Adipocyte (in vitro differentiated cells): ENCODE measurements around the gene CELF1.

Experiments used
- DNase-seq: peaks from one replicate; pipeline ENCODE4 v3.0.0-alpha.2; 2015; ENCODE audit warnings: low read depth
- H3K27me3 ChIP-seq: replicated peaks from 2 replicates; pipeline ENCODE4 v1.7.0; 2013; ENCODE audit warnings: mild to moderate bottlenecking, low read length, moderate library complexity; ENCODE audit not compliant: control insufficient read depth, insufficient read depth
- H3K36me3 ChIP-seq: 2 replicates; pipeline ENCODE4 v1.7.0; 2013; ENCODE audit warnings: low read length, mild to moderate bottlenecking, moderate library complexity; ENCODE audit not compliant: control insufficient read depth, insufficient read depth, severe bottlenecking
- H3K4me1 ChIP-seq: 2 replicates; pipeline ENCODE4 v1.7.0; 2013; ENCODE audit warnings: mild to moderate bottlenecking, low read length, moderate library complexity; ENCODE audit not compliant: control insufficient read depth, insufficient read depth
- H3K4me3 ChIP-seq: 2 replicates; pipeline ENCODE4 v1.7.0; 2013; ENCODE audit warnings: mild to moderate bottlenecking, low read length, moderate library complexity
- H3K9ac ChIP-seq: 2 replicates; pipeline ENCODE4 v1.7.0; 2013; ENCODE audit warnings: mild to moderate bottlenecking, low read length, moderate library complexity
- H3K9me3 ChIP-seq: 2 replicates; pipeline ENCODE4 v1.7.0; 2013; ENCODE audit warnings: mild to moderate bottlenecking, low read length, moderate library complexity; ENCODE audit not compliant: control insufficient read depth

The CELF1 gene

GRCh38 chr11:47506795-47507562, 46.0 kb downstream of the CELF1 start:
- DNase-seq, result peak; percentile 43
- Histone ChIP-seq H3K4me3 (peak overlapping the region; percentile 45), H3K27me3 (no peaks in the 10 kb centered on the region), H3K4me1 (peaks cover 57% of the 10 kb centered on the region), H3K36me3 (no peaks in the 10 kb centered on the region), H3K9ac (peak overlapping the region; percentile 47), H3K9me3 (no peaks in the 10 kb centered on the region)

GRCh38 chr11:47506373-47506772, 46.6 kb downstream of the CELF1 start:
- H3K9ac ChIP-seq, result peak overlapping the region; percentile 47
- H3K36me3 ChIP-seq, result no peaks in the 10 kb centered on the region
- H3K9me3 ChIP-seq, result no peaks in the 10 kb centered on the region
- peaks cover 51% of the 10 kb centered on the region for H3K4me1 ChIP-seq
- peak overlapping the region; percentile 45 for H3K4me3 ChIP-seq
- H3K27me3 ChIP-seq, result no peaks in the 10 kb centered on the region
- DNase-seq, result no peak

GRCh38 chr11:47504910-47505309, 48.0 kb downstream of the CELF1 start:
- Histone ChIP-seq H3K27me3 (no peaks in the 10 kb centered on the region), H3K36me3 (peaks cover 11% of the 10 kb centered on the region), H3K4me1 (peaks cover 39% of the 10 kb centered on the region), H3K9me3 (no peaks in the 10 kb centered on the region), H3K4me3 (no peak overlapping the region), H3K9ac (no peak overlapping the region)
- DNase-seq, result no peak

- H3K36me3 ChIP-seq, result peaks cover 14% of the 10 kb centered on the region
- no peaks in the 10 kb centered on the region for H3K9me3 ChIP-seq
- no peak overlapping the region for H3K9ac ChIP-seq
- H3K4me1 ChIP-seq, result peaks cover 34% of the 10 kb centered on the region
- H3K4me3 ChIP-seq, result no peak overlapping the region
- no peak for DNase-seq
- H3K27me3 ChIP-seq, result no peaks in the 10 kb centered on the region
Observed at GRCh38 chr11:47503227-47503626, 49.7 kb downstream of the CELF1 start.

- Histone ChIP-seq H3K36me3 (peaks cover 15% of the 10 kb centered on the region), H3K4me3 (no peak overlapping the region), H3K27me3 (no peaks in the 10 kb centered on the region), H3K9me3 (no peaks in the 10 kb centered on the region), H3K4me1 (peaks cover 30% of the 10 kb centered on the region), H3K9ac (no peak overlapping the region)
- no peak for DNase-seq
Observed at GRCh38 chr11:47502767-47503166, 50.2 kb downstream of the CELF1 start.

- Histone ChIP-seq H3K4me3 (no peak overlapping the region), H3K9me3 (no peaks in the 10 kb centered on the region), H3K27me3 (no peaks in the 10 kb centered on the region), H3K36me3 (peaks cover 19% of the 10 kb centered on the region), H3K9ac (no peak overlapping the region), H3K4me1 (peaks cover 28% of the 10 kb centered on the region)
- no peak for DNase-seq
Observed at GRCh38 chr11:47501101-47501500, 51.8 kb downstream of the CELF1 start.

- H3K36me3 ChIP-seq, result peaks cover 19% of the 10 kb centered on the region
- H3K9me3 ChIP-seq, result no peaks in the 10 kb centered on the region
- H3K4me3 ChIP-seq, result no peak overlapping the region
- H3K9ac ChIP-seq, result no peak overlapping the region
- DNase-seq, result no peak
- H3K4me1 ChIP-seq, result peaks cover 37% of the 10 kb centered on the region
- no peaks in the 10 kb centered on the region for H3K27me3 ChIP-seq
Observed at GRCh38 chr11:47500121-47500520, 52.8 kb downstream of the CELF1 start.

DNA sequence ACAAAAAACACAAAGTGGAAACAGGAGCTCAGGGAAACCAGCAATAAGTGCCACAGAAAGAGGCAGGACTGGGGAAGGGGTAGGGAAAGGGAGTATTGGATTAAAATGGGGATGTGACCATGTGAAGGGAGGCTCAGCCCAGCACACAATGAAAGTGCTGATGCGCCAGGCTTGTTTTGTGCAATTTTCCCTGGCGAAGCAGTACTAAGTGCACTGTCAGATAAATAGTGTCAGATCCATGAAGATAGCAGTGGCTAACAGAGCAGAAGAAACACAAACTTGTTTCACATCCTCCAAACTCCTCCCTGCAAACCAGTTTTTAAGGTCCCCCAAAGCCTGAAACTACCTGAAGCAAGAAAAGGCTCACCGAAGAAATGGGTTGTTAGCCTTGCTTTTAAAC, 53.3 kb downstream of the CELF1 start:
- Histone ChIP-seq H3K4me3 (no peak overlapping the region), H3K9ac (no peak overlapping the region), H3K9me3 (no peaks in the 10 kb centered on the region), H3K36me3 (peaks cover 19% of the 10 kb centered on the region), H3K4me1 (peaks cover 42% of the 10 kb centered on the region), H3K27me3 (no peaks in the 10 kb centered on the region)
- no peak for DNase-seq

DNA sequence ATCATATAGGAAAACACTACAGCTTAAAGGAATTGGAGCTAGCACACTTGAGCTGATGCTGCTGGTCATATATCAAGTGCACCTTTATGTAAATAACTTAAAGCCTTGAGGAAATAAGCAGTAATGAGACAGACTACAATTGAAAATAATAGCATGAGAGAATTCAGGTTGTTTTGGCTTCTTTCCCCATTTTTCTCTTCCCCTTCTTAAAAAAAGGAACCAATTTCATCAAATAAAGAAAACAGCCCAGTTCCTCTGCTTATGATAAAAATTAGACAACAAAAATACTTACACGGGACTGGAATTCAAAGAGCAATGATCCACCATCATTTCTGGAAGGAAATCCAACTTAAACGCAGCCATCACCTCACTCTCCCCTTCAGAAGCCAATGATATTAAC, 53.8 kb downstream of the CELF1 start:
- DNase-seq, result no peak
- H3K36me3 ChIP-seq, result peaks cover 19% of the 10 kb centered on the region
- no peaks in the 10 kb centered on the region for H3K27me3 ChIP-seq
- no peaks in the 10 kb centered on the region for H3K9me3 ChIP-seq
- peaks cover 47% of the 10 kb centered on the region for H3K4me1 ChIP-seq
- no peak overlapping the region for H3K9ac ChIP-seq
- no peak overlapping the region for H3K4me3 ChIP-seq

DNA sequence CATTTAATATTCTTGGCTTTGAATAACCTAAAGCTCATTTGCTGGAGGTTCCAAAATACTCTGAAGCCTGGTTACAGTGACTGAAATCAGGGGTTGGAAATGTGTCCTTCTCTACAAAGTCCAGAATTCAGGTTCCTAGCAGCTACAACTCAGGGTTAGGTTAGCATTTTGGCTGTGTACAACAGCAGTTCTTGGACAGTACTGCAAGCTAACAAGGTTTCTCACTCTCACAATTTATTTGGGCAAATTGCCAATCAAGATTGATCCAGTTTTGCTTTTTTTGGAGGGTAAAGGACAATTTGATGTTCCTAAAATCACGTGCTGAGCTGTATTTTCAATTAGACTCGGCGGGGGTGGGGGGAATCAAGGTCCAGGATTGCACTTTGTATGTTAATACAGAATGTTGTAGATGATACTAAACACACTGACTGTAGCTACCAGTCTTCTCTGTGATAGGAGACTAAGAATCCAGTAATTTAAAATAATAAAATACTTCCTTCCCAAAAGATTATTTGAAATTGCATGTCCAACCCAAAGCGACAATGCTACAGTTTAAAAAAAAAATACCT, 54.3 kb downstream of the CELF1 start:
- no peak for DNase-seq
- Histone ChIP-seq H3K36me3 (peaks cover 22% of the 10 kb centered on the region), H3K9ac (no peak overlapping the region), H3K4me3 (no peak overlapping the region), H3K27me3 (no peaks in the 10 kb centered on the region), H3K4me1 (peaks cover 51% of the 10 kb centered on the region), H3K9me3 (no peaks in the 10 kb centered on the region)

DNA sequence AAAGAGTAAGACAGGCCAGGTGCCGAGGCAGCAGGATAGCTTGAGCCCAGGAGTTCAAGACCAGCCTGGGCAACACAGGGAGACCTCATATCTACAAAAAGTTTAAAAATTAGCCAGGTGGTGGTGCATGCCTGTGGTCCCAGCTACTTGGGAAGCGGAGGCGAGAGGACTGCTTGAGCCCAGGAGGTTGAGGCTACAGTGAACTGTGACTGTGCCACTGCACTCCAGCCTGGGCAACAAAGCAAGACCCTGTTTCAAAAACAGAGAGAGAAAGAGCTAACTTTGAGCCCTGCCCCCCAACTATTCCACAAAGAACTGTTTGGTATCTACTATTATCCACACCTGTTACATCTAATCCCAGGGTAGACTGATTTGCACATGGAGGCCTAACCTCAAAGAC, 54.8 kb downstream of the CELF1 start:
- no peak for DNase-seq
- Histone ChIP-seq H3K9me3 (no peaks in the 10 kb centered on the region), H3K9ac (no peak overlapping the region), H3K27me3 (no peaks in the 10 kb centered on the region), H3K36me3 (peaks cover 24% of the 10 kb centered on the region), H3K4me1 (peaks cover 51% of the 10 kb centered on the region), H3K4me3 (no peak overlapping the region)
